Neural crest cell (in vitro differentiated cells): ENCODE results near the gene GOLGA6D. TPM values are rescaled to one million over a fixed set of nuclear protein-coding genes. Genes with fewer than 3 reads are reported as not detected.

Experiments
- total RNA-seq: library from RNA; stranded (reverse); gene quantifications from 2 replicates; pipeline ENCODE4 v1.2.1, GENCODE V29; 2021

The GOLGA6D gene
- total RNA-seq, 1 donor from 2014 or later, result not detected

Other genes with a start within 250 kb of the GOLGA6D start
- gene C15orf39, start 81.0 kb upstream of the GOLGA6D start, total RNA-seq, result 23.8 and 29.5 TPM in 2 replicates
- gene GOLGA6C, start 24.5 kb upstream of the GOLGA6D start, total RNA-seq, result 0.12 TPM in 1 of 2 replicates, not detected in the other
- 156 and 161 TPM in 2 replicates for gene COMMD4, start 53.2 kb downstream of the GOLGA6D start, total RNA-seq
- gene NEIL1, start 64.2 kb downstream of the GOLGA6D start, total RNA-seq, result 18.4 and 20.4 TPM in 2 replicates
- 209 and 222 TPM in 2 replicates for gene MAN2C1, start 85.8 kb downstream of the GOLGA6D start, total RNA-seq
- gene SIN3A, start 168.9 kb downstream of the GOLGA6D start, total RNA-seq, result 92.2 and 97.4 TPM in 2 replicates